OCI-LY1 (cell line): ENCODE measurements around the gene ATP4A.

ENCODE experiments used
- H2AFZ ChIP-seq: fragments of 200-600 bp; sonication (generic), shearing (Covaris generic); 2 replicates; pipeline ENCODE4 v1.6.0; 2014; ENCODE audit warnings: antibody characterized with exemption, mild to moderate bottlenecking, low read length
- H3F3A ChIP-seq: fragments of 200-600 bp; sonication (generic), shearing (Covaris generic); 2 replicates; pipeline ENCODE4 v1.6.0; 2014; ENCODE audit warnings: mild to moderate bottlenecking, antibody characterized with exemption, low read length, moderate library complexity; ENCODE audit not compliant: insufficient read depth
- H3K27ac ChIP-seq: fragments of 200-600 bp; sonication (generic); 2 replicates; pipeline ENCODE4 v1.5.1; 2014; ENCODE audit warnings: low read length, mixed run types, mild to moderate bottlenecking, low read depth; ENCODE audit not compliant: poor library complexity, severe bottlenecking
- H3K27me3 ChIP-seq: fragments of 200-600 bp; sonication (generic); 2 replicates; pipeline ENCODE4 v1.6.0; 2014; ENCODE audit warnings: antibody characterized with exemption, mild to moderate bottlenecking, low read length, moderate library complexity; ENCODE audit not compliant: insufficient read depth
- H3K36me3 ChIP-seq: fragments of 200-600 bp; sonication (generic); 2 replicates; pipeline ENCODE4 v1.6.1; 2014; ENCODE audit warnings: mild to moderate bottlenecking, antibody characterized with exemption, low read length, moderate library complexity, mixed read lengths; ENCODE audit not compliant: insufficient read depth
- H3K4me1 ChIP-seq: fragments of 200-600 bp; sonication (generic); 2 replicates; pipeline ENCODE4 v1.5.1; 2014; ENCODE audit warnings: mild to moderate bottlenecking, low read length, moderate library complexity; ENCODE audit not compliant: insufficient read depth, severe bottlenecking
- H3K4me2 ChIP-seq: fragments of 200-600 bp; sonication (generic), shearing (Covaris generic); 2 replicates; pipeline ENCODE4 v1.6.1; 2014; ENCODE audit warnings: low read length
- H3K4me3 ChIP-seq: fragments of 200-600 bp; sonication (generic); 2 replicates; pipeline ENCODE4 v1.5.1; 2014; ENCODE audit warnings: low read length, low read depth, mild to moderate bottlenecking, mixed read lengths; ENCODE audit not compliant: poor library complexity, severe bottlenecking
- H3K79me2 ChIP-seq: fragments of 200-600 bp; shearing (Covaris generic); 2 replicates; pipeline ENCODE4 v1.6.1; 2016; ENCODE audit warnings: mixed run types, low read length, mixed read lengths; ENCODE audit not compliant: insufficient read depth
- H3K9ac ChIP-seq: fragments of 200-600 bp; sonication (generic), shearing (Covaris generic); 2 replicates; pipeline ENCODE4 v1.6.1; 2014; ENCODE audit warnings: mild to moderate bottlenecking, low read length, mixed read lengths
- H3K9me2 ChIP-seq: fragments of 200-600 bp; sonication (generic), shearing (Covaris generic); 2 replicates; pipeline ENCODE4 v1.6.1; 2014; ENCODE audit warnings: low read depth, mild to moderate bottlenecking, low read length, mixed read lengths
- H3K9me3 ChIP-seq: fragments of 200-600 bp; shearing (Covaris generic); 2 replicates; pipeline ENCODE4 v1.6.1; 2014; ENCODE audit warnings: low read length, mixed read lengths
- H4K20me1 ChIP-seq: fragments of 200-600 bp; sonication (generic), shearing (Covaris generic); 2 replicates; pipeline ENCODE4 v1.6.0; 2016; ENCODE audit warnings: mild to moderate bottlenecking, low read length; ENCODE audit not compliant: insufficient read depth
- EZH2 ChIP-seq: fragments of 200-600 bp; sonication (generic), shearing (Covaris generic); IDR thresholded peaks from 2 replicates; pipeline ENCODE4 v1.8.0; 2017; ENCODE audit warnings: borderline replicate concordance, mixed run types, mild to moderate bottlenecking, antibody characterized with exemption, low read length, moderate library complexity, mixed read lengths
- TF ChIP-seq, protein P1 (sequence below): fragments of 200-600 bp; sonication (generic), shearing (Covaris generic); IDR thresholded peaks from 2 replicates; pipeline ENCODE4 v1.5.1; 2017; ENCODE audit warnings: mild to moderate bottlenecking, antibody characterized with exemption, low read length, moderate library complexity, mixed read lengths

Gene ATP4A

DNA sequence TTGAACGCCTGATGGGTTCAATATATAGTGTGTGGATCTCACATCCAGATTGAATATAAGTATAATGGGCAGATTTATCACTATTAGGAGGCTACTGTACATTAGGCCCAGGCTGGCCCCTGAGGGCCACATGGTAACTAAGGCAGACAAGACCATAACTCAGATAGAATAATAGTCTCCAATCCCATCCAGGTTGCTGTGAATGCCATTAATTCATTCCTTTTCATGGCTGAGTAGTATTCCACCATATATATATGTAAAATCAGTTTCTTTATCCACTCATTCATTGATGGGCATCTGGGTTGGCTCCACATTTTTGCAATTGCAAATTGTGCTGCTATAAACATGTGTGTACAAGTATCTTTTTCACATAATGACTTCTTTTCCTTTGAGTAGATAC lies 14.5 kb upstream of the ATP4A start:
- H3K9me2 ChIP-seq = no peaks in the 10 kb centered on the region
- H3K79me2 ChIP-seq = no peaks in the 10 kb centered on the region
- TF ChIP-seq, protein P1, sequence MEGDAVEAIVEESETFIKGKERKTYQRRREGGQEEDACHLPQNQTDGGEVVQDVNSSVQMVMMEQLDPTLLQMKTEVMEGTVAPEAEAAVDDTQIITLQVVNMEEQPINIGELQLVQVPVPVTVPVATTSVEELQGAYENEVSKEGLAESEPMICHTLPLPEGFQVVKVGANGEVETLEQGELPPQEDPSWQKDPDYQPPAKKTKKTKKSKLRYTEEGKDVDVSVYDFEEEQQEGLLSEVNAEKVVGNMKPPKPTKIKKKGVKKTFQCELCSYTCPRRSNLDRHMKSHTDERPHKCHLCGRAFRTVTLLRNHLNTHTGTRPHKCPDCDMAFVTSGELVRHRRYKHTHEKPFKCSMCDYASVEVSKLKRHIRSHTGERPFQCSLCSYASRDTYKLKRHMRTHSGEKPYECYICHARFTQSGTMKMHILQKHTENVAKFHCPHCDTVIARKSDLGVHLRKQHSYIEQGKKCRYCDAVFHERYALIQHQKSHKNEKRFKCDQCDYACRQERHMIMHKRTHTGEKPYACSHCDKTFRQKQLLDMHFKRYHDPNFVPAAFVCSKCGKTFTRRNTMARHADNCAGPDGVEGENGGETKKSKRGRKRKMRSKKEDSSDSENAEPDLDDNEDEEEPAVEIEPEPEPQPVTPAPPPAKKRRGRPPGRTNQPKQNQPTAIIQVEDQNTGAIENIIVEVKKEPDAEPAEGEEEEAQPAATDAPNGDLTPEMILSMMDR = no peak
- TF ChIP-seq EZH2 = no peak
- no peak overlapping the region for H3K27ac ChIP-seq
- H3K4me2 ChIP-seq = no peak overlapping the region
- peaks cover 12% of the 10 kb centered on the region for H3K9me3 ChIP-seq
- H3K9ac ChIP-seq = no peak overlapping the region
- H4K20me1 ChIP-seq = no peaks in the 10 kb centered on the region
- H2AFZ ChIP-seq = no peak overlapping the region
- H3K4me1 ChIP-seq = no peaks in the 10 kb centered on the region
- H3F3A ChIP-seq = no peaks in the 10 kb centered on the region
- no peaks in the 10 kb centered on the region; the same call in 1 of the 2 replicates for H3K36me3 ChIP-seq
- no peaks in the 10 kb centered on the region; the same call in 1 of the 2 replicates for H3K27me3 ChIP-seq
- H3K4me3 ChIP-seq = no peak overlapping the region

DNA sequence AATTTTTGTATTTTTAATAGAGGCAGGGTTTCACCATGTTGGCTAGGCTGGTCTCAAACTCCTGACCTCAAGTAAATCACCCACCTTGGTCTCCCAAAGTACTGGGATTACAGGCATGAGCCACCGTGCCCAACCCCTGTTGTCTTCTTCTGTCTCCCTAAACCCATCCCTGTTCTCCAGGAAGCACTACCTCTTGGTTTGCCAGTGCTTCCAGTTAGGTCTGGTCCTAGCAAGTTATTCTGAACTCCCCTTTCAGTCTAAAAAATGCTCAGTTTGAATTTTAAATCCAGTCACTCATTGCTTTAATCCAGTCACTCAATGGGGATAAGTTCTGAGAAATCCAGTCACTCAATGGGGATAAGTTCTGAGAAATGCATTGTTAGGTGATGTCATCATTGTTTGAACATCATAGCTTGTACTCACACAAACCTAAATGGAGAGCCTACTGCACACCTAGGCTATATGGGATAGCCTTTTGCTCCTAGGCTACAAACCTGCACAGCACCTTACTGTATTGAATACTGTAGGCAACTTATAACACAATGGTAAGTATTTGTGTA lies 8.0 kb upstream of the ATP4A start:
- Histone ChIP-seq H3K36me3 (no peaks in the 10 kb centered on the region; the same call in 1 of the 2 replicates), H2AFZ (no peak overlapping the region), H3K27ac (no peak overlapping the region), H3K9ac (no peak overlapping the region), H3F3A (no peaks in the 10 kb centered on the region), H3K9me2 (no peaks in the 10 kb centered on the region), H3K4me3 (no peak overlapping the region), H3K4me2 (no peak overlapping the region), H3K27me3 (no peaks in the 10 kb centered on the region; the same call in 1 of the 2 replicates), H3K4me1 (no peaks in the 10 kb centered on the region), H3K9me3 (peaks cover 9% of the 10 kb centered on the region), H4K20me1 (no peaks in the 10 kb centered on the region), H3K79me2 (no peaks in the 10 kb centered on the region)
- TF ChIP-seq EZH2 = no peak
- TF ChIP-seq, protein P1 = no peak

DNA sequence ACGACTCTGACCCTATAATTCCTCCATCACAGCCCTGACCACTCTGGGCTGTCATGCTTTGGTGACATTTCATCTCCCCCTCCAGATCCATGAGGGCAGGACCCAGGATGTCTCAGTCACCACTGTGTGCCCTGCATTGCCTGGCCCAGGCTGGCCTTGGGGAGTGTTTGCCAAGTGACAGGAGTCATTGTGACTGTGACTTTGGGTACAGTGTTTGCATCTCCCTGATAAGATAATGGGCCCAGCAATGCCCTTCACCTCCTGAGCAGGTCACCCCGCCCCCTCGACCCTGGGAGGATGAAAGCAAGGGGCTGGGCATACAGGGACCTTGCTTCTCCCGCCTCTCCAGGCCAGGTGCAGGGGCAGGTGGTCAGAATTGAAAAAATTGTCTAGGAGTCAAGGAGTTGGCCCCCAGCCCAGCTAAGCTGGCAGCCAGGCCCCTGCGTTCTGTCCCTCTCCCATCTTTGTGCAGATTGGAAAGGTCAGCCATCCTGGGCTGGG lies 5.9 kb upstream of the ATP4A start:
- Histone ChIP-seq H3K9ac (no peak overlapping the region), H3K27me3 (no peaks in the 10 kb centered on the region), H4K20me1 (no peaks in the 10 kb centered on the region), H3K79me2 (no peaks in the 10 kb centered on the region), H2AFZ (no peak overlapping the region), H3K4me3 (no peak overlapping the region), H3K4me1 (no peaks in the 10 kb centered on the region), H3K36me3 (no peaks in the 10 kb centered on the region), H3K9me2 (no peaks in the 10 kb centered on the region), H3K27ac (no peak overlapping the region), H3K4me2 (no peak overlapping the region), H3K9me3 (no peaks in the 10 kb centered on the region), H3F3A (no peaks in the 10 kb centered on the region)
- TF ChIP-seq, protein P1 = no peak
- TF ChIP-seq EZH2 = no peak
